ENCODE results near the gene PSMG1.

Gene PSMG1

DNA sequence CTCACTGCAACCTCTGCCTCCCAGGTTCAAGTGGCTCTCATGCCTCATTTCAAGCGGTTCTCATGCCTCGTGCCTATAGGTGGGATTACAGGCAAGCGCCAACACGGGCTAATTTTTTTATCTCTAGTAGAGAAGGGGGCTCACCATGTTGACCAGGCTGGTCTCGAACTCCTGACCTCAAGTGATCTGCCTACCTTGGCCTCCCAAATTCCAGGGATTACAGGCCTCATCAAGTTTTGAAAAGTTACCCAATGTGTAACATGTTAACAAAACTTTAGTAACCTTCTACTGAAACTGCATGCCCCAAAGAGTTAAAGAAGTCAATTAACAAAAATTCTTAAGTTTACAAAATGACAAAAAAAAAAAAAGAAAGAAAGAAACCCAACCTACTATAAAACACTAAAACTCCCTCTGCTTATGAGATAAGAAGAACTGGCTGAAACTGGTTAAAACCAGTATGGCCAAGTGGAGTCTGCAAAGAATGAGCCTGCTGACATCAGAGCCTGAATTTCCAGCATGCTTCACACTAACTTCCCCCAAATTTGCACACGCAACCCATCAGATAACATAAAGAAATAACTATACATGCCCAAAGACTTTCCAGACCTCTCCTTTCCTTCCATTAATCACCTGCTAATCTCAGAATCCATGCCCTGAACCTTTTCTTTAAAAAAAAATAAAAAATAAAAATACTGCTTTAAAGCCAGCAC lies 25.5 kb upstream of the PSMG1 start:
- TF ChIP-seq, protein P1, sequence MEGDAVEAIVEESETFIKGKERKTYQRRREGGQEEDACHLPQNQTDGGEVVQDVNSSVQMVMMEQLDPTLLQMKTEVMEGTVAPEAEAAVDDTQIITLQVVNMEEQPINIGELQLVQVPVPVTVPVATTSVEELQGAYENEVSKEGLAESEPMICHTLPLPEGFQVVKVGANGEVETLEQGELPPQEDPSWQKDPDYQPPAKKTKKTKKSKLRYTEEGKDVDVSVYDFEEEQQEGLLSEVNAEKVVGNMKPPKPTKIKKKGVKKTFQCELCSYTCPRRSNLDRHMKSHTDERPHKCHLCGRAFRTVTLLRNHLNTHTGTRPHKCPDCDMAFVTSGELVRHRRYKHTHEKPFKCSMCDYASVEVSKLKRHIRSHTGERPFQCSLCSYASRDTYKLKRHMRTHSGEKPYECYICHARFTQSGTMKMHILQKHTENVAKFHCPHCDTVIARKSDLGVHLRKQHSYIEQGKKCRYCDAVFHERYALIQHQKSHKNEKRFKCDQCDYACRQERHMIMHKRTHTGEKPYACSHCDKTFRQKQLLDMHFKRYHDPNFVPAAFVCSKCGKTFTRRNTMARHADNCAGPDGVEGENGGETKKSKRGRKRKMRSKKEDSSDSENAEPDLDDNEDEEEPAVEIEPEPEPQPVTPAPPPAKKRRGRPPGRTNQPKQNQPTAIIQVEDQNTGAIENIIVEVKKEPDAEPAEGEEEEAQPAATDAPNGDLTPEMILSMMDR (IDR thresholded peaks at IDR 0.05; ENCODE audit: unreplicated experiment in 3 of 3), result no peak
- Mint-ChIP-seq H3K9me3 (no peaks in the 10 kb centered on the region), H3K4me3 (no peak overlapping the region), H3K27me3 (ENCODE audit: low read depth) (no peaks in the 10 kb centered on the region), H3K4me1 (no peaks in the 10 kb centered on the region), H3K36me3 (ENCODE audit: low read depth) (peaks cover 81% of the 10 kb centered on the region), H3K27ac (peak overlapping the region in 2 of 3 experiments; percentile 69 to 71)

DNA sequence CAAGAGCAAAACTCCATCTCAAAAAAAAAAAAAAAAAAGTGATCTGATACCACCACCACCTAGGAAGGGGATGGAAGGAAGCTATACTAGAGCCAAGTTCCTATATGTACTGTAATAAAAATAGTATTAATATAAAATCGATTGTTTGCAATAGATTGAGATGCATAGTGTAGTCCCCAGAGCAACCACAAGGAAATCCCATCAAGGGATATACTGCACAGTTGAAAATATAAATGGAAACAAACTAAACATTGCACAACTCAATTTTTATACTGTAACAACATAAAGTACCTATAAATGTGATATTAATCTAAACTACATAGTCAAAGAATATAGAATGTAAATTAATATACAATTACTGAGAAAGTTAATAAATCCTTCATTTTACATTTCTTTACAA lies 20.9 kb upstream of the PSMG1 start:
- peaks cover 78% of the 10 kb centered on the region for H3K36me3 Mint-ChIP-seq (ENCODE audit: low read depth)
- TF ChIP-seq, protein P1 (IDR thresholded peaks at IDR 0.05; ENCODE audit: unreplicated experiment in 3 of 3), result peak in 2 of 3 experiments; percentile 20 to 27
- no peak overlapping the region for H3K4me3 Mint-ChIP-seq
- no peaks in the 10 kb centered on the region for H3K27me3 Mint-ChIP-seq (ENCODE audit: low read depth)
- H3K27ac Mint-ChIP-seq, result no peak overlapping the region
- H3K9me3 Mint-ChIP-seq, result no peaks in the 10 kb centered on the region
- no peaks in the 10 kb centered on the region for H3K4me1 Mint-ChIP-seq

DNA sequence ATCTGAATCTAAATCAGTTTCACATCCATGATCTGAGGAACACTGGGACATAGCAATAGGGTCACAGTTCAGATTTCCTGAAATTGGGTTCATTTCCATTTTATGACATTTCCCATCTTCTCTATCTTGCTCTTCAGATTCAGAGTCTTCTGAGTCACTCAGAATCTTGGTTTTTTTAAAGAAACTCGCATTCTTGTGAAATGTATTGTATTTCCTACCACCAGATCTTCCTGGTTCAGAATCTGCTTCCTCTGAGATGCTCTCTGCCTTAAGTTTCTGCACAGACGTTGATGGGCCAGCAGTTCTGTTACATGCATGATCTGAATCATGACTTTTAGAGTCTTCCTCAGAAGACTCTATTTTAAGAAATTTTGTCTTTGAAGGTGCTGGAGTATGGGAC lies 15.5 kb upstream of the PSMG1 start:
- TF ChIP-seq, protein P1 (IDR thresholded peaks at IDR 0.05; ENCODE audit: unreplicated experiment in 3 of 3), result no peak
- Mint-ChIP-seq H3K36me3 (ENCODE audit: low read depth) (peaks cover 82% of the 10 kb centered on the region), H3K27me3 (ENCODE audit: low read depth) (no peaks in the 10 kb centered on the region), H3K27ac (no peak overlapping the region), H3K4me1 (no peaks in the 10 kb centered on the region), H3K4me3 (no peak overlapping the region), H3K9me3 (no peaks in the 10 kb centered on the region)

DNA sequence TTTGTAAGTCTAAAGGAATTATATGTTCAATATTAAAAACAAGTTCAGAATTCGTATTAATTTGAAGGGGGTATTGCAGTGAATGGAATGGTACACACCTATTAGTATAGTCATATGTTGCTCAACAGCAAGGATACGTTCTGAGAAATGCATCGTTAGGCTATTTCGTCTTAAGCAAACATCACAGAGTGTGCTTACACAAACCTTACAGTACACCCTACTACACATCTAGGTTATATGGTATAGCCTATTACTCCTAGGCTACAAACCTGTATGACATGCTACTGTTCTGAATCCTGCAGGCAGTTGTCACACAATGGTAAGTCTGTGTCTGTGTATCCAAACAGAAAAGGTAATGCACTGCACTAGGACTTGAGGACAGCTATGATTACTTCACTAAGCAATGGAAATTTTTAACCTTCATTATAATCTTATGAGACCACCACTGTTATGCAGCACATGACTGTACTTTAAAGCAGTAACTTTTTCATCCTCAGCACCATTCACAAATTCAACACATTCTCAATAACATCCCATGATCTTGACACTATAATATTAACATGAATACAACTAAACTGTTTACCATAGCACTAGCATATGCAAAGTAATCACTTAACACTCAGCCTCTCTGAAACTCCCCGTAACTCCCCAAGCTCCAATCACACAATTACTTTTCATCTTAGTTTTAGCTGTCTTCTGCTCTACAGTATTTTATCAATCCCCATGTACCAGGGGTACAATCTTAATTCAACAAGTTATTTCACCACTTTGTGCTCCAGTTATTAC lies 14.4 kb upstream of the PSMG1 start:
- Mint-ChIP-seq H3K36me3 (ENCODE audit: low read depth) (peaks cover 77% of the 10 kb centered on the region), H3K4me3 (no peak overlapping the region), H3K9me3 (no peaks in the 10 kb centered on the region), H3K27ac (no peak overlapping the region), H3K4me1 (no peaks in the 10 kb centered on the region), H3K27me3 (ENCODE audit: low read depth) (no peaks in the 10 kb centered on the region)
- TF ChIP-seq, protein P1 (IDR thresholded peaks at IDR 0.05; ENCODE audit: unreplicated experiment in 3 of 3), result no peak

DNA sequence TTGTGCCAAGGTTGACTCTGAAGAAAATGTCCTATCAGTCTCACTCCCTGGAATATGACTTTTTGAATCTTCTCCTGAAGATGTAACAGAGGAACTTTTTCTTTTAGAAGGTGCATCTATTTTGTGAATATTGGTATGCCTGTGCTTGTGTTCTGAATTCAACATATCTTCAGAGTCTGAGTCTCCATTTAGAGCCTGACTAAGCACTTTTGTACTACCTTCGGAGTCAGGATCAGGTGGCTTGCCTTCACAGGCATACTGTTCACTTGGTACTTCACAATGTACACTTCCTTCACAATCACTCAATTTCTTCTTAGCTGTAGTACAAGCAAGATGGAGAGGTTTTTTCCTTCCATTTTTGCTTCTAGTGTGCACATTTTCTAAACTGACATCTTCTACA lies 13.6 kb upstream of the PSMG1 start:
- Mint-ChIP-seq H3K27me3 (ENCODE audit: low read depth) (no peaks in the 10 kb centered on the region), H3K4me3 (no peak overlapping the region), H3K9me3 (no peaks in the 10 kb centered on the region), H3K27ac (no peak overlapping the region), H3K36me3 (ENCODE audit: low read depth) (peaks cover 79% of the 10 kb centered on the region), H3K4me1 (no peaks in the 10 kb centered on the region)
- TF ChIP-seq, protein P1 (IDR thresholded peaks at IDR 0.05; ENCODE audit: unreplicated experiment in 3 of 3), result no peak

All from nephron (organoid).